Measurements from ENCODE around the gene CBFA2T3. TPM values are rescaled to one million over a fixed set of nuclear protein-coding genes. Genes with fewer than 3 reads are reported as not detected.

Gene CBFA2T3
- total and polyA plus RNA-seq, 2 of the 8 experiments (the other 6 are each of a cell fraction or from before 2014, with no cell fraction given) = 0.51 to 1.3 TPM

DNA sequence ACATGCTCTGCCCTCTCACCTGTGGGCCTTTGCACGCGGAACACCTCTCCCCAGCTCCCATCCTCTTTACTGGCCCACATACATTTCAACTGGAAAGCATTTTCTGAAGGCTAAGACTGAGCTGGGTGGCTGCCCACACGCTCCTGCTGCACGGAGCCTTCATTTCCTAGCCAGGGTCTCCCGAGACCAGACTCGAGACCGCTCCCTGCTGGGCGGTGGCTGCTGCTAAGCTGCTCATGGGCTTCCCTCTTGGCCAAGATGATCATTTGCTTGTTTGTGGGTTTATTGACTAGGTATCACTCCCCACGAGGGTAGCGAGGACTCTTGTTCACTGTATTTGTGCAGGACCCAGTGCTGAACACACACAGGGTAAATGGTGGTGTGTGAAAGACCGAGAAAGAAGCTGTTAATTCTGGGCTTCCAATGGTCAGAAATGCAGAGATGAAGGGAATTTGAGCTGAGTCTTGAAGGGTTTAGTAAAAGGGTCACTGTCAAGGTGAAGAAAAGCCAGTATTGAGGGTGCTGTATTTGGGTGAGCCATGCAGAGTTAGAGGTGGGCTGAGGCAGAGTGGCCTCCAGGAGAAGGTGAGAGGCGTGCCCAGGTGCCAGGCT is 119.2 kb downstream of the CBFA2T3 start:
- H2BK5ac ChIP-seq (ENCODE audit: low read depth, low read length) = no peak overlapping the region
- FAIRE-seq = no peak
- H3K23me2 ChIP-seq (ENCODE audit: low read depth, low read length) = peaks cover 2% of the 10 kb centered on the region
- H3K27me3 ChIP-seq (replicated peaks in 1 of 4; ENCODE audit: control insufficient read depth in 3 of 4, extremely low read depth in 1 of 4, insufficient read depth in 3 of 4, low read length in 3 of 4) = no peaks in the 10 kb centered on the region
- peaks cover 11 to 21% (median 15%) of the 10 kb centered on the region in 4 experiments for H3K36me3 ChIP-seq (ENCODE audit: control insufficient read depth in 2 of 4, insufficient read depth in 4 of 4, low read length in 3 of 4)
- H3K56ac ChIP-seq (replicated peaks; ENCODE audit: insufficient read length, low read depth, low read length) = no peak overlapping the region
- peak overlapping the region; percentile 49 to 100 for H3K4me2 ChIP-seq (ENCODE audit: insufficient read depth in 1 of 2, low read depth in 2 of 2, low read length in 2 of 2)
- peak overlapping the region; percentile 99; the same call in 1 of the 2 replicates for H4K8ac ChIP-seq (ENCODE audit: extremely low read depth, insufficient read depth, low read length)
- no peak overlapping the region for H2BK120ac ChIP-seq (replicated peaks; ENCODE audit: low read depth, low read length)
- no peak overlapping the region for H4K91ac ChIP-seq (replicated peaks; ENCODE audit: insufficient read length, low read length)
- no peak overlapping the region for H4K5ac ChIP-seq (ENCODE audit: insufficient read length, low read depth, low read length)
- ChIA-PET POLR2A (ENCODE audit: partially characterized antibody) (interaction anchor here (0.6 to 3.4 kb wide), 10 partner anchors 8 to 298 kb away, joined by 3 to 25 read pairs (median 4); partner anchors contain the start of gene APRT), CTCF (ENCODE audit: partially characterized antibody) (interaction anchor here (0.6 to 4.1 kb wide), 29 partner anchors 9 to 316 kb away, joined by 3 to 29 read pairs (median 5); partner anchors contain the start of genes APRT and PABPN1L)
- no peak overlapping the region for H3K18ac ChIP-seq (ENCODE audit: extremely low read depth, low read length)
- no peak overlapping the region for H3K4ac ChIP-seq (replicated peaks; ENCODE audit: insufficient read length, low read depth, low read length)
- H2AK5ac ChIP-seq (ENCODE audit: low read depth, low read length) = no peak overlapping the region
- H3K9ac ChIP-seq (replicated peaks in 1 of 4; ENCODE audit: extremely low read depth in 1 of 4, low read depth in 3 of 4, low read length in 3 of 4) = peak overlapping the region; percentile 56 to 77 (median 73); a peak in 6 of 7 replicates
- DNase-seq (ENCODE audit: low read depth in 1 of 2, low spot score in 2 of 2) = peak; percentile 27 to 80
- no peak overlapping the region for H2BK15ac ChIP-seq (ENCODE audit: low read length)
- H3K79me1 ChIP-seq (ENCODE audit: low read depth, low read length) = peaks cover 4% of the 10 kb centered on the region; the same call in 1 of the 2 replicates
- 28% methylated on average over 12 of the region's 12 CpGs; no CpG with 5 or more reads in 1 of the 2 experiments for WGBS, 2 experiments (ENCODE audit: extremely low coverage in 1 of 2, insufficient coverage in 1 of 2, insufficient read length in 1 of 2, insufficient replicate concordance in 2 of 2, low coverage in 1 of 2, low lambda C conversion rate in 2 of 2, missing lambda C conversion rate in 1 of 2)
- H3K27ac ChIP-seq (ENCODE audit: low read depth, low read length) = no peak overlapping the region
- H3K9me3 ChIP-seq (ENCODE audit: insufficient read depth in 2 of 2, low read depth in 1 of 2, low read length in 1 of 2) = no peaks in the 10 kb centered on the region
- no peak overlapping the region for H2BK12ac ChIP-seq (ENCODE audit: low read depth, low read length)
- no peak overlapping the region for H2BK20ac ChIP-seq (ENCODE audit: low read length)
- H2AFZ ChIP-seq (ENCODE audit: low read length) = no peak overlapping the region
- no peak overlapping the region for H3K23ac ChIP-seq (ENCODE audit: insufficient read length)
- peaks cover 0 to 5% (median 3%) of the 10 kb centered on the region in 4 experiments; a peak in 5 of 7 replicates for H3K4me1 ChIP-seq (replicated peaks in 1 of 4; ENCODE audit: control insufficient read depth in 3 of 4, insufficient read depth in 4 of 4, low read length in 3 of 4)
- H3K4me3 ChIP-seq (ENCODE audit: extremely low read depth in 1 of 4, insufficient read depth in 2 of 4, low read depth in 3 of 4, low read length in 4 of 4) = peak overlapping the region; percentile 60 to 96 (median 92)
- H3K79me2 ChIP-seq (ENCODE audit: control insufficient read depth in 1 of 2, insufficient read depth in 2 of 2, low read length in 2 of 2) = peaks cover 0 to 12% of the 10 kb centered on the region in 2 experiments; a peak in 1 of 4 replicates
- H4K20me1 ChIP-seq (replicated peaks in 1 of 2; ENCODE audit: control insufficient read depth in 1 of 2, insufficient read depth in 2 of 2, low read length in 2 of 2) = peaks cover 4 to 10% of the 10 kb centered on the region in 2 experiments
- no peak overlapping the region for H3K14ac ChIP-seq (ENCODE audit: insufficient read length)
- TF ChIP-seq SP4 (IDR thresholded peaks at IDR 0.05; ENCODE audit: low read length) = no peak
- 0 out of 2 replicates have a peak, but pooled peaks have one; percentile 11 for TF ChIP-seq CREB1 (IDR thresholded peaks at IDR 0.05)
- TF ChIP-seq, protein P1, sequence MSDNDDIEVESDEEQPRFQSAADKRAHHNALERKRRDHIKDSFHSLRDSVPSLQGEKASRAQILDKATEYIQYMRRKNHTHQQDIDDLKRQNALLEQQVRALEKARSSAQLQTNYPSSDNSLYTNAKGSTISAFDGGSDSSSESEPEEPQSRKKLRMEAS (IDR thresholded peaks at IDR 0.05) = no peak
- peak in 1 of 2 experiments; percentile 75; a peak in 2 of 4 replicates for TF ChIP-seq SIN3A (conservative IDR thresholded peaks at IDR 0.05 in 1 of 2, IDR thresholded peaks at IDR 0.05 in 1 of 2; ENCODE audit: low read depth in 1 of 2, low read length in 2 of 2)
- TF ChIP-seq HDAC6 (IDR thresholded peaks at IDR 0.05; ENCODE audit: low read depth, low read length) = no peak
- TF ChIP-seq CHD2 (IDR thresholded peaks at IDR 0.05; ENCODE audit: low read length) = no peak
- TF ChIP-seq CBX5 (IDR thresholded peaks at IDR 0.05; ENCODE audit: low read depth, low read length) = no peak
- TF ChIP-seq POLR2AphosphoS5 (IDR thresholded peaks at IDR 0.05; ENCODE audit: low read depth, low read length) = no peak
- TF ChIP-seq, protein P2, sequence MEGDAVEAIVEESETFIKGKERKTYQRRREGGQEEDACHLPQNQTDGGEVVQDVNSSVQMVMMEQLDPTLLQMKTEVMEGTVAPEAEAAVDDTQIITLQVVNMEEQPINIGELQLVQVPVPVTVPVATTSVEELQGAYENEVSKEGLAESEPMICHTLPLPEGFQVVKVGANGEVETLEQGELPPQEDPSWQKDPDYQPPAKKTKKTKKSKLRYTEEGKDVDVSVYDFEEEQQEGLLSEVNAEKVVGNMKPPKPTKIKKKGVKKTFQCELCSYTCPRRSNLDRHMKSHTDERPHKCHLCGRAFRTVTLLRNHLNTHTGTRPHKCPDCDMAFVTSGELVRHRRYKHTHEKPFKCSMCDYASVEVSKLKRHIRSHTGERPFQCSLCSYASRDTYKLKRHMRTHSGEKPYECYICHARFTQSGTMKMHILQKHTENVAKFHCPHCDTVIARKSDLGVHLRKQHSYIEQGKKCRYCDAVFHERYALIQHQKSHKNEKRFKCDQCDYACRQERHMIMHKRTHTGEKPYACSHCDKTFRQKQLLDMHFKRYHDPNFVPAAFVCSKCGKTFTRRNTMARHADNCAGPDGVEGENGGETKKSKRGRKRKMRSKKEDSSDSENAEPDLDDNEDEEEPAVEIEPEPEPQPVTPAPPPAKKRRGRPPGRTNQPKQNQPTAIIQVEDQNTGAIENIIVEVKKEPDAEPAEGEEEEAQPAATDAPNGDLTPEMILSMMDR (IDR thresholded peaks at IDR 0.05; ENCODE audit: control extremely low read depth in 1 of 3, insufficient read depth in 1 of 3, low read depth in 1 of 3, low read length in 3 of 3) = peak; percentile 60 to 76 (median 73)
